SK-N-MC (cell line): ENCODE data around the gene ZNF446.
"Not testable (repeated sequence)": the region's sequence is repeated elsewhere in the genome, so short reads cannot be mapped to it uniquely, and the experiment has no call there.

Experiments used
- DNase-seq: peaks from one replicate; pipeline ENCODE4 v3.0.0-alpha.2; 2011; ENCODE audit warnings: low read depth, low spot score
- H3K27ac ChIP-seq: fragments of 200-600 bp; sonication (generic); 2 replicates; pipeline ENCODE4 v1.5.1; 2016; ENCODE audit warnings: mixed run types
- H3K36me3 ChIP-seq: fragments of 200-600 bp; sonication (generic); 2 replicates; pipeline ENCODE4 v1.6.1; 2017; ENCODE audit warnings: antibody characterized with exemption, low read length, mixed read lengths; ENCODE audit not compliant: insufficient read depth
- H3K4me3 ChIP-seq: fragments of 200-600 bp; sonication (generic); 2 replicates; pipeline ENCODE4 v1.5.1; 2016
- H3K9ac ChIP-seq: fragments of 200-600 bp; sonication (generic); 2 replicates; pipeline ENCODE4 v1.8.0; 2017; ENCODE audit warnings: mixed run types, mixed read lengths; ENCODE audit not compliant: insufficient read length
- H3K9me3 ChIP-seq: fragments of 200-600 bp; sonication (generic); 2 replicates; pipeline ENCODE4 v1.6.1; 2017; ENCODE audit warnings: low read depth, mild to moderate bottlenecking, antibody characterized with exemption, low read length, moderate library complexity, mixed read lengths
- EZH2 ChIP-seq: fragments of 200-600 bp; sonication (generic); IDR thresholded peaks from one replicate; pipeline ENCODE4 v1.6.1; 2017; ENCODE audit warnings: antibody characterized with exemption
- FOXP2 ChIP-seq: optimal IDR thresholded peaks from 2 replicates; pipeline ENCODE3; 2011; ENCODE audit warnings: mild to moderate bottlenecking, moderate library complexity; ENCODE audit not compliant: insufficient read depth; ENCODE audit errors: extremely low read length, control extremely low read depth
- POLR2AphosphoS5 ChIP-seq: IDR thresholded peaks from 2 replicates; pipeline ENCODE4 v1.6.1; 2012; ENCODE audit warnings: mild to moderate bottlenecking, low read depth, low read length, borderline replicate concordance

ZNF446 gene

DNA sequence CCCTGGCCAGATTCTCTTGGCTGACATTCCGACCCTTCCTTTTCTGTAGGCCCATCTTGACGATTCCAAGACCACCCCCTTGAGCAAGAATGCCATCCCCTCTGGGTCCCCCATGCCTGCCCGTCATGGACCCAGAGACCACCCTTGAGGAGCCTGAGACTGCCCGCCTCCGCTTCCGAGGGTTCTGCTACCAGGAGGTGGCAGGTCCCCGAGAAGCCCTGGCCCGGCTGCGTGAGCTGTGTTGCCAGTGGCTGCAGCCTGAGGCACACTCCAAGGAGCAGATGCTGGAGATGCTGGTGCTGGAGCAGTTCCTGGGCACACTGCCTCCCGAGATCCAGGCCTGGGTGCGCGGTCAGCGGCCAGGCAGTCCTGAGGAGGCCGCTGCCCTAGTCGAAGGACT is 978 bp downstream of the ZNF446 start:
- Histone ChIP-seq H3K4me3 (no peak overlapping the region; the same call in 1 of the 2 replicates), H3K36me3 (no peaks in the 10 kb centered on the region), H3K9me3 (no peaks in the 10 kb centered on the region), H3K27ac (no peak overlapping the region), H3K9ac (no peak overlapping the region)
- TF ChIP-seq EZH2: no peak
- TF ChIP-seq FOXP2: no peak
- TF ChIP-seq POLR2AphosphoS5: no peak; the same call in 1 of the 2 replicates
- DNase-seq: no peak

DNA sequence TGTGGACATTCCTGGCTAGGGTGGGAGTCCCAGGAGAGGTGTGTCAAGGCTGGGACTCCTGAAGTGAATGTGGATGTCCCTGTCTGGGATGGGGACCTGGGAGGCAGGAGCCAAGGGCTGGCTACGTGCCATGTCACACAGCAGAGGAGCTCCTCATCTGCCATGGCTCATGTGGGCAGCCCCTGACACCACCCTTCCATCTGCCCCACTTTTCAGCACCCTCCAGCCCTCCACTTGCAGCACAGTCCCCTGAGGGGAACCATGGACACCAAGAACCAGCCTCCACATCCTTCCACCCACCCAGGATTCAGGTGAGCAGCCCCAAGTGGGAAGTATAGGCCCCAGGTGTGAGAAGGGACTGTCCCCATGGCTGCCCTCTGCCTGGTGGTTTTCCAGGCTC is 1.7 kb downstream of the ZNF446 start:
- Histone ChIP-seq H3K9me3 (no peaks in the 10 kb centered on the region), H3K36me3 (no peaks in the 10 kb centered on the region), H3K4me3 (no peak overlapping the region), H3K9ac (no peak overlapping the region), H3K27ac (no peak overlapping the region)
- DNase-seq: no peak
- TF ChIP-seq EZH2 (no peak), POLR2AphosphoS5 (peak; percentile 34; the same call in 1 of the 2 replicates), FOXP2 (no peak)

DNA sequence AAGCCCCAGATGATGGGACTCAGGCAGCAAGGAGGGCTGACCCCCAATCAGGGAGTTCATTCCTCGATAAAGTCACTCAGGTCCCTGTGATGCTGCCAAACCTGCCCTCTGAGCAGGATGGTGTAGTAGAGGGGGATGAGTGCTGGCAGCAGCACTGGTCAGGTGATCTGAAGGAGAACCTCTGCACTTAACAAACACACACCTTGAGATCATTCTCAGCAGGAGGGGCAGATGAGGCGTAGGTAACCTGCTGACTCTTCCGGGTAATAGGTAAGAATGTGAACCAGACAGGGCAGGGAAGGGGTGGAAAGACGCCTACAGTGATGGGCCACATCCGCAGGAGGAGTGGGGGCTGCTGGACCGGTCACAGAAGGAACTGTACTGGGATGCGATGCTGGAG is 3.2 kb downstream of the ZNF446 start:
- Histone ChIP-seq H3K4me3 (no peak overlapping the region), H3K36me3 (no peaks in the 10 kb centered on the region), H3K27ac (no peak overlapping the region), H3K9ac (no peak overlapping the region), H3K9me3 (no peaks in the 10 kb centered on the region)
- TF ChIP-seq FOXP2: no peak
- TF ChIP-seq EZH2: no peak
- no peak for TF ChIP-seq POLR2AphosphoS5
- DNase-seq: no peak

DNA sequence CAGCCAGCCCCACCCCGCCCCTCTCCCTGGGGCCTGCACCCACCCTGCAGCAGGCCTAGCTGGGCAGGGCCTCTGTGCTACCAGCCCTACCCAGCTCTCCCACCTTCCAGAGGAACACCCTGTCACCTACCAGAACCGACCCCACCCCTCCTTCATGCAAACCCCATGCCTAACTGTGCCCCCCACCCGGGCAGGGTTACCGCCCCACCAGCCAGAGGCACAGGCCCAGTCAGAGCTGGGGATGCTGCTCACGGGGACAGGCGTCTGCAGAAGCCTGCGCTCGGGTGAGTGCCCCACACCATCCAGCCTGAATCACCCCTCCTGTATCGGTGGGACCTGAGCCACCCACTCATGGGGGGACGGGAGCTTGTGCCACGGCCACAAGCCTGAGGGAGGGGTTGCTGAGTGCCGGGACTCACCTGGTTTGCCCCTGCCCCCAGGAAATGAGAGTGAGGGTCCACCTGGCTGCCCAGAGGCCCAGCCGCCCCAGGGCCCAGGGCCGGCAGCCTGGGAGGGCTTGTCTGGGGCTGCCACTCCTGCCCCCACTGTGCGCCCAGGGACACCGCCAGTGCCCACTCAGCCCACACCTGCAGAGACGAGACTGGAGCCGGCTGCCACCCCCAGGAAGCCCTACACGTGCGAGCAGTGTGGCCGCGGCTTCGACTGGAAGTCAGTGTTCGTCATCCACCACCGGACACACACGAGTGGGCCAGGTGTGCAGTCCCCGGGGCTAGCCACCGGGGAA is 3.8 kb downstream of the ZNF446 start:
- H3K36me3 ChIP-seq: no peaks in the 10 kb centered on the region
- H3K4me3 ChIP-seq: no peak overlapping the region
- TF ChIP-seq POLR2AphosphoS5 (no peak), EZH2 (no peak), FOXP2 (no peak)
- H3K9ac ChIP-seq: no peak overlapping the region
- no peaks in the 10 kb centered on the region for H3K9me3 ChIP-seq
- no peak overlapping the region for H3K27ac ChIP-seq
- no peak for DNase-seq

DNA sequence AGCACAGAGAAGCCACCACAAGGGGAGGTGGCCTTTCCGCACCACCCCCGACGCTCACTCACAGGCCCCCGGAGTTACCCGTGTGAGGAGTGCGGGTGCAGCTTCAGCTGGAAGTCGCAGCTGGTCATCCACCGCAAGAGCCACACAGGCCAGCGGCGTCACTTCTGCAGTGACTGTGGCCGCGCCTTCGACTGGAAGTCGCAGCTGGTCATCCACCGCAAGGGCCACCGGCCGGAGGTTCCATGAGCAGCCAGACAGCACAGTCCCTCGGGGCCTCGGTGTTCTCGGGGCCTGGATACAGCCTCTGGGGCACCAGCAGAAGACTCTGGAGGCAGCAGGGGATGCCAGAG is 4.3 kb downstream of the ZNF446 start:
- no peak overlapping the region for H3K4me3 ChIP-seq
- no peak for DNase-seq
- TF ChIP-seq POLR2AphosphoS5: no peak
- no peak for TF ChIP-seq EZH2
- no peak for TF ChIP-seq FOXP2
- no peak overlapping the region for H3K9ac ChIP-seq
- no peaks in the 10 kb centered on the region for H3K9me3 ChIP-seq
- H3K36me3 ChIP-seq: no peaks in the 10 kb centered on the region
- H3K27ac ChIP-seq: no peak overlapping the region

DNA sequence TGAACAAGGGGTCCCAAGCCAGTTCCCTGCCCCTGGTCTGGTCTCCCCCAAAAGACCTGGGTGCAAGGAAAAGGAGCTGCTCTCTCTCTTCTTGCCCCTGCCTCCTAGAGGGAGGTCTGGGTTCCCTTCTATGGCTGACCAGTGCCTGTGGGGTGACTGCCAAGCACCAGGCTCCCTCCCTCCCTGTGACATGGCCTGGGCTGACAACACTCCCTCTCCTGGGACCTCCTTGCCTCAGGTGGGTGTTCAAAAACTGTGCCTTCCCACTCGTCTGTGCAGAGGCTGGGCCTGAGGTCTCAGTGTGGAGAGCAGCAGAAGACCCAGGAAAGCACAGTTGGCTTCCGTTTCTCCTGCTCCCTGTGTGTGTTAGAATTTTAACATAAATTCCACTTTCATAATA is 4.7 kb downstream of the ZNF446 start:
- no peak for TF ChIP-seq FOXP2
- TF ChIP-seq POLR2AphosphoS5: no peak
- no peak for TF ChIP-seq EZH2
- no peak overlapping the region for H3K4me3 ChIP-seq
- no peaks in the 10 kb centered on the region for H3K36me3 ChIP-seq
- H3K9ac ChIP-seq: no peak overlapping the region
- DNase-seq: no peak
- H3K27ac ChIP-seq: no peak overlapping the region
- H3K9me3 ChIP-seq: no peaks in the 10 kb centered on the region

DNA sequence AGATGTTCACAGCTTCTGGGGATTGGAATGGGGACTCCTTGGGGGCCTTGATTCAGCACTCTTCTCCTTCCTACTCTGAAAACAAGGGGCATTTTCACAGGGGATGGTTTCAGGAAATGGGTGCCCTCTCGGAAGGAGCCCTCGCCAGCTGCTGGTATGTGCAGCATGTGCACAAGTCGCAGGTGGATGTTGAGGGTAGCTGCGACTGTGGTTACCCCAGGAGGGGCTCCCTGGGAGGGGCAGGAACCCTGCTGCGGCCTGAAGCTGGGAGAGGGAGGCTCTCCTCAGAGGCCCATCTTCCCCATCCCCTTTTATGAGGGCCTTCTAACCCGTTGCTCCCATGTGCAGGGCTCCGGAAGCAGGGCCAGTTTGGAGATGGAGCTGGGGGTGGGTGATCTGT is 6.2 kb downstream of the ZNF446 start:
- no peak for DNase-seq
- H3K4me3 ChIP-seq: no peak overlapping the region
- no peaks in the 10 kb centered on the region for H3K36me3 ChIP-seq
- TF ChIP-seq FOXP2 (no peak), POLR2AphosphoS5 (no peak), EZH2 (no peak)
- H3K9ac ChIP-seq: no peak overlapping the region
- no peak overlapping the region for H3K27ac ChIP-seq
- H3K9me3 ChIP-seq: no peaks in the 10 kb centered on the region

DNA sequence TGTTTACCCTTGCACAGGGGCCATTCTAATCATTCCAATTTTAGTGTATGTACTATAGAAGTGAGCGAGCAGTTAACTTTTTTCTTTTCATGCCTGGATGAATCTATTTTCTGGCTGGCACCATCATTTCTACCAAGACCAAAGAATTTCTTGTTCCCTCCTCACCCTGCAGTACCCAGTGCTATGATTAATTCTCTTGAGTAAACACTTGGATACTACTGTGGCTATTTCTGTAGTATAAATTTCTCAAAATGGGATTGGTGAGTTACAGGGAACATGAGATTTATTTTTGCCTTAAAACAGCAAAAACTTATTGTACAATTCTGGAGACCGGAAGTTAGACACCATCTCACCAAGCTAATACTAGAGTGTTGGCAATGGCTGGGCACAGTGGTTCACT is 7.6 kb downstream of the ZNF446 start:
- Histone ChIP-seq H3K9ac (no peak overlapping the region), H3K27ac (0 out of 2 replicates have a peak overlapping the region, but pooled peaks have one; percentile 31), H3K9me3 (no peaks in the 10 kb centered on the region), H3K36me3 (no peaks in the 10 kb centered on the region), H3K4me3 (no peak overlapping the region)
- no peak for DNase-seq
- TF ChIP-seq POLR2AphosphoS5: no peak
- no peak for TF ChIP-seq EZH2
- no peak for TF ChIP-seq FOXP2

DNA sequence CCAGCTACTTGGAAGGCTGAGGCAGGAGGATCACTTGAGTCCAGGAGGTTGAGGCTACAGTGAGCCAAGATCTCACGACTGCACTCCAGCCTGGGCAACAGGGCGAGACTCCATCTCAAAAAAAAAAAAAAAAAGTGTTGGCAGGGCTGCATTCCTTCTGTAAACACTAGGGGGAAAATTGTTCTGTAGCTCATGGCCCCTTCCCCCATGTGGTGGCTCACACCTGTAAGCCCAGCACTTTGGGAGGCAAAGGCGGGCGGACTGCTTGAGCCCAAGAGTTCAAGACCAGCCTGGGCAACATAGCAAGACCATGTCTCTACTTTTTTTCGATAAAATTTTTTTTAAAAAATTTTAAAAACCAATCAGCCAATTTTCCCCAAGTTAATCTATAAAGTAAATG is 8.2 kb downstream of the ZNF446 start:
- not testable (repeated sequence) for H3K9me3 ChIP-seq, H3K4me3 ChIP-seq, H3K36me3 ChIP-seq, H3K9ac ChIP-seq, H3K27ac ChIP-seq, DNase-seq
